Ureter (tissue), 1 donor: ENCODE results near the gene RIPK1. TPM values are rescaled to one million over a fixed set of nuclear protein-coding genes. Genes with fewer than 3 reads are reported as not detected.
"Not testable (repeated sequence)": the region's sequence is repeated elsewhere in the genome, so short reads cannot be mapped to it uniquely, and the experiment has no call there.

Experiments
- DNase-seq: peaks from one replicate; pipeline ENCODE4 v3.0.0-alpha.2; 2020; ENCODE audit warnings: low spot score
- total RNA-seq: library from RNA; stranded (reverse); gene quantifications from one replicate; pipeline ENCODE4 v1.2.4, GENCODE V29; 2023
- donor health status: DM: yes; HTN: yes; CAD: no.

Gene RIPK1
- total RNA-seq, 1 donor from 2014 or later: 28.4 TPM

DNA sequence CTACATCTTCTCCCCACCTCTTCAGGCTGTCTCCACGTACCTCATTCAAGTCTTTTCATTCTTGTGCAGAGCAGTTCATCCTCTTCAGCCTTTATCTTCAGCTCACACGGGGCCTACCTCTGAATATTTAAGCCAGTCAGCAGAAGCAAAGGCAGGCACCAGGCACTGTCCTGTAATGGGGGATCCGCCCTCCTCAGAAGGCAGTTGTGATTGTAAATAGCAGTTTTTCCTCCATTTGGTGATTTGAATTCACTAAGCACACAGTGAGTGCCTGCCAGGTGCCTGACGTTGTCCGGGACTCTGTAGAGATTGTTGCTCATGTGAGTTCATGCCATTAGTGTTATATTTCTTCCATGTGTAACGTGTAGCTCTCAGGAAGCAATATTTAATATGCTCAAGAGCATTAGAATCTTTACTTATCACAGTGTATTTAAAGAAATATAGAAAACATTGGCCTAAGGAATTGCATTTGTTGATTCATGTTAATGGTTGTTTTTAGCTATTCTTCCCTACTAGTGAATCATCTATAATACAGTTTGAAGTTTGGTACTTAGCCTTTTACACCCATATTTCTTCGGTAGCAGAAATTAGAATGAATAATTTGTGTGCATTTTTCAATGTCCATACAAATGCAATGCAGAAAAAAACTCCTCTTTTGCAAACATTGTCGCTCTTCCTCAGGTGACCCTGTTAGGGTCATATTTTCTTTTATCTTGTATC lies 68.2 kb downstream of the RIPK1 start:
- DNase-seq: no peak

- DNase-seq: no peak
These were observed 68.9 kb downstream of the RIPK1 start for GRCh38 chr6:3137057-3137777.

- not testable (repeated sequence) for DNase-seq
These were observed 69.6 kb downstream of the RIPK1 start for GRCh38 chr6:3137873-3138272.

DNA sequence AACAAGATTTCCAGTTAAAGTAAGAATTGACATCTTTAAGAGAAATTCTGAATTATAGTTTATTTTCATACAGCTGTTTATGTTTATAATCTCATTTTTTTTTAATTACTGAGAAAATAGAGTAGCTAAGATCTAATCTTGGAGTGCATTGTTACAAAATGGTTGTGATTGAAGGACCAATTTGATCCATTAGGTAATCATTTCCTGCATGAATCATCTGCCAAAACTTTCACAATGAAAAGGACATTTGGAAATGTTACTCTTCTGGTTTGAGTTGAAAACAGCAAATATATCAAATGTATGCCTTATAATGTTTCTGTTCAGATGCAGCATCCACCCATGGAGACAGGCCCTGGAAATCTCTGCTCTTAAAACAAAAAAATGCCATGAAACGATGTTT lies 70.0 kb downstream of the RIPK1 start:
- no peak for DNase-seq

DNA sequence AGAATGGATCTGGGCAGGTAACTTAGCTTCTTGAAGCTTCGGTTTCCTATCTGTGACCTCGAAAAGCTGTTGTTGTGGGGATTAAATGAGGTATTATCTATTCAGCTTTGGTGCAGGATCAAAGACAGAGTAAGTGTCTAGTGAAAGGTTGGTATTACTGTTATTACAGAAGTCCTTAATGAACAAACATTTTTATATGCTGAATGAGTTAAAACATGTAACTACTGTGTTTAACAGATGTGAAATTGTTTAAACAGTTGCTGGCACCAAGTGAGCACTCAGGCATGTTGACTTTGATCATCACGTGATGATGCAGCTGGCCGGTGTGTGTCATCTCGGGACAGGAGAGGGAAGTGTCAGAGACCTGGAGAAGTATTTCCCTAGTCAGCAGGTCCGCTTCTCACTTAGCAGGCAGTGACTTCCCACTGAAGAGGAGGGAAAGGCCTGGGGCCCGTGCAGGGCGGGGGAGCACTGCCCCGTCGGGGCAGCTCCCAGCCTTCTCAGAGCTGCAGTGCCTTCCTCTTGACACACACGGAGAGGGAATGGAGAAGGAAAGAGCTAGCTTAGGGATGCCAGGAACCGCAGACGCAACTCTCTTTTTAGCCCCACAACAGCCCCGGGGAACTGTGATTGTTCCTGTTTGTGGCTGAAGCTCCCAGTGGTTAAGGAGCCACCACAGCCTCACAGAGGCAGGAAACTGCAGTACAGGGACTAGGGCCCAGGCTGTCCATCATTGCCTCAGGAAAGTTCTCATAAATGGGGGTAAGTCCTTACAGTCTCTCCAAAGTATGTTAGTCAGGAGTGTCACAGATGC lies 71.0 kb downstream of the RIPK1 start:
- DNase-seq: peak; percentile 72

GRCh38 chr6:3140201-3140600 lies 71.9 kb downstream of the RIPK1 start:
- no peak for DNase-seq

DNA sequence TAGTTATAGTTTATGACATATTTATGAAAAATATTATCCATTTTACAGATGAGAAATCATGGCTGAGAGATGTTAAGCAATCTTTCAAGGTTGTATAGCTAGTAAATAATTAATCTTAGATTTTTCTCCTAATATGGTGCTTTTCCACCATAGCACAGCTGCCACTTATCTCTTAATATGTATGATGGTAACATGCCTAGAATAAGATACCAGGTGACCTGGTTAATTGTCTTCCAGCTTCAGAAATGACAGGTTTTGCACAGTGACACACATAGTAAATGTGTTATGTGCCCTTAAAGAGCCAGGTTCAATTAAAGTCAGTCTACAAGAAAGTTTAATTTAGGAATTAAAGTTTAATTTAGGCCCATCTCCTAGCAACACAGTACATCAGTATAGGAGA lies 74.2 kb downstream of the RIPK1 start:
- no peak for DNase-seq

DNA sequence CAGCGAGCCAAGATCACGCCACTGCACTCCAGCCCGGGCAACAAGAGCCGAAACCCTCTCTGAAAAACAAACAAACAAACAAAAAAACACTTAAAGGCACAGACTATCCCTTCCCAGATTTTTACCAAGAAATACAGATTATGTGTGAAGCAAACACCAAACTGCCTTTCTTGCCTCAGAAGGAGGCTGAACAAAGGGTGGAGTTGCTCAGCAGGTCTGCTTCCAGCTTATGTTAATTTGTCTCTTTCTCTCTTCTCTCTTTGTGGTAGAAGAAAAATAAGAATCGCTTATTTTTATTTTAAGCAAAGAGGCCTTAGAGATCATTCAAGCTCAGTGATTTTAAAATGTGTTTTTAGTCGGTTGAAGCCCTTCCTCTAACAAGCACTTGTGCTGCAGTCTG lies 74.9 kb downstream of the RIPK1 start:
- no peak for DNase-seq

DNA sequence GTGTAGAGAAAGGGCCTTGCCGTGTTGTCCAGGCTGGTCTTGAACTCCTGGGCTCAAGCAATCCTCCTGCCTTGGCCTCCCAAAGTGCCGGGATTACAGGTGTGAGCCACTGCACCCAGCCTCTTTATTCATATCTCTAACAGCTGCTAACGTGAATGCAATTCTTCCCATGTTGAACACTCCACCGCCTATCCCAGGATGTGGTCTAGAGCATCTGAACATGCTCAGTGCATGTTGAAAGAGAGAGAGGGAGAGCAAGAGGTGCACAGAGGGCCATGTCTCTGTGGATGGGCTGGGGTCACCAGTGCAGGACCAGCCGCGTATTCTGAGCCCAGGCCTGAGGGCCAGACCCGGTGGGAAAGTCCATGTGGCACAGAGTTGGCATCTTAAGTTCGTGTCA lies 76.3 kb downstream of the RIPK1 start:
- DNase-seq: no peak

DNA sequence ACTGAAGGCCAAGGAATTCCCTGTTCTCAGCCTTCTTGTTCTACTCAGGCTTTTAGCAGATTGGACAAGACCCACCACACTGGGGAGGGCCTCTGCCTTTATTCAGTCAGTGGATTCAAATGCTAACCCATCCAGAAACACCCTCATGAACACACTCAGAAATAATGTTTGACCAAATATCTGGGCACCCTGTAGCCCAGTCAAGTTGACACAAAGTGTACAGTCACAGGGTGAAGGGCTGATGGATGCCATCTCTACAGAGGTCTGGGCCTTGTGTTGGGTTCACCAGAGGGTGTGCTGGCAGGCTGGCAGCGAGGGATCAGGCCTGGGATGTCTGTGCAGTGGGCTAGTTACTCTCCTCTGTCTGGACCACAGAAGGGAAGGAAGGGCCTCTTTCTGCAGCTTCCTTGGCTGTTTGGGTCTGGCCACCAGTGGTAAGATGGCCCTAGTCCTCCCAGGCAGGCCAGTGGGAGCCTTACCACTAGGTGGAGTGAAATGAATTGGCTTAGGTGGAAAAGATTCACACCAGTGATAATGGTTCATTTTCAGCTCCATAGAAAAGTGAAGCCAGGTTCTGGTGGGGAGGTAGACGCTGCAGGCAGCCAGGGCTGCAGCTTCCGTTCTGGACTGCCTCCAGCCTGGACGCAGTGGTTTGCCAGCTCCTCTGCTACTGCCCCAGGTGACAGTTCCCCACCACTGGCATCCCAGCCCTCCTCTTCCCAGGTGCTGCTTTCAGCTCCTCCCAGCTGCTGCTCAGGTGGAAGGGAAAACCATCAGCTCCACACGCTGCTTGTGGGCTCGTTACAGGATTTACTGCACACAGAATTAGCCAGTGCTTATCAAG lies 79.8 kb downstream of the RIPK1 start:
- no peak for DNase-seq

DNA sequence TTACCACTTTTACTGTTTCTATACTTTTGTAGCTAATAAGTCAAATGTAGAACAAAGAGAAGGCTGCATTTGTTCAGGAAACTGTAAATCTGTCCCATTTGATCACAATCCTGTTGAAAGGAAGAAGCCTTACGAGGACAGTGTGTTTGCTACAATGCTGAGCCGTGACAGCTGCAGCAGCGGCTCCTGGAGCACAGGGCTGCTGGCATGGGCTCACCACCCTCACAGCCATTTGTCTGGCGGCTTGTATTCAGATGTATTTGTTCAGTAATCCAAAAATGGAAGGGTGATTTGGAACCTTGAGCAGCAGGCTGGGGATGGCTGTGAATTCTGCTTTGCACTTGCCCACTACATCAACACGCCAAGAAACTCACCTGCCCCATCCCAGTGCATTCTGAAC lies 83.4 kb downstream of the RIPK1 start:
- DNase-seq: no peak

DNA sequence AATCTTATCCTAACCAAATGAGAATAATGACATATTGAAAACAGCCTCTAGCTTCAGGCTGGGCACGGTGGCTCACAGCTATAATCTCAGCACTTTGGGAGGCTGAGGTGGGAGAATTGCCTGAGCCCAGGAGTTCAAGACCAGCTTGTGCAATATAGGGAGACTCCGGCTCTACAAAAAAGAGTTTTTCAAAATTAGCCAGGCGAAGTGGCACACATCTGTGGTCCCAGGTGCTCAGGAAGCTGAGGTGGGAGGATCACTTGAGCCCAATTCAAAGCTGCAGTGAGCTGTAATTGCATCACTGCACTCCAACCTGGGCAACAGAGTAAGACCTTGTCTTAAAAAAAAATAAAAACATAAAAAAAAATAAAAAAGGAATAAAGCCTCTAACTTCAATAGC lies 84.4 kb downstream of the RIPK1 start:
- DNase-seq: no peak

DNA sequence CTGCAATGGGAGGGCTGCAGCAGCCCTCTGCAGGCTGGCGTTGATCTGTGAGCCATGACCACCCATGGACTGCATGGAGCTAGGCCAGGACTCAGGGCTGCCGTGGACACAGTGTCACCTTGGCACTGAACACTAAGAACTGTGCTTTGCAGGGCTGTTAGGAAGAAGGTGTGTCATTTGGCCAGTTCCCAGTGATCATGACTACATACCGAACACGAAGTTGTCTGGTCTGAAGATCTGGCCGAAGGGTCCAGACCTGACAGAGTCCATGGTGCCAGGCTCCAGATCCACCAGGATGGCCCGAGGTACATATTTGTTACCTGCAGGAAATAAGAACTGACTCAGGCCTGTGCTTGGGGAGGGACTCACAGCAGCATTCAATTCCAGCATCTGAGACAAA lies 87.1 kb downstream of the RIPK1 start:
- DNase-seq: not testable (repeated sequence)

DNA sequence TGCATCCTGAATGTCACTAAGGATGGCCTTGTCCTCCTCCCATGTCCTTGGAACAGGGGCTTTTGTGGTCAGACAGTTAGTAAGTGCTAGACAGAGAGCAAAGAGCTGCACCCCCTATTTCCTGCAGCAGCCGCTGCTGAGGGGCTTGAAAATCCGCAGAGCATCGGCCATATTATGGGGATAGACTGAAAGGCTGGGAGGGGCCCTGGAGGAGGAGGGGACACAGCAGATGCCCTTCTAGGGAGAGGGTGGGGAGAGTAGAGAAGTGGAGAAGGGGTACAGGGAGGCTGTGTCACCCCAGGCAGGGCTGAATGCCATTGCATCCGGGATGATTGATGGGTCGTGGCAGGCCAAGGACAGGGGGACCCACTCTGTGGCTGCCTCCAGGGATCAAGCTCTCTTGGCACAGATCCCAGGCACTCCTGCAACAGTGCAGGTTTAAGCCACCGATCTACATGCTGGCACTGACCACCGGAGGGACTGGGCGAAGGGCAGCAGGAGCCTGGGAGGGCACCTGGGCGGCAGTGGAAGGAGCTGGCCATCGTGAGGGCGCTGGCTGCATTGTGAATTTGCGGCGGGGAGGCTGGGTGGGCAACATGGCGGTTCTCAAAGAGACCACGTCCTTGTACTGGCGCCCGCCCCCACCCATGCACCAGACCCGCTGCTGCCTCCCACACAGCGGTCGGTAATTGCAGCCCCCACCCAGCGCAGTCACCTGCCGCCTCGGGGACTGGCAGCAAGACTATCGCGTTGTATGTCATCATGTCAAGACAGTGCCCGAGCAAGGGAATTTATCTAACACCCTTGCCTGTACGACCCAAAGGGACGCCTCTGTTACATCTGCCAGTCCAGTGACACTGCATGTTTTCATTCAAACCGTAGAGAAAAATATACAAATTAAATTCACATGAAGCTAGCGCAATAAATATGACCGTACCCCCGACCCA lies 88.2 kb downstream of the RIPK1 start:
- peak; percentile 60 for DNase-seq

- peak; percentile 86 for DNase-seq
These were observed 89.0 kb downstream of the RIPK1 start, which contains the start of gene TUBB2A for GRCh38 chr6:3157131-3157933. Gene TUBB2A (minus strand): TSS chr6:3157544. CDS start chr6:3157463, 81 bp downstream.

- DNase-seq: peak; percentile 71
These were observed 91.8 kb downstream of the RIPK1 start for GRCh38 chr6:3159805-3160781.

- DNase-seq: no peak
These were observed 93.8 kb downstream of the RIPK1 start for GRCh38 chr6:3162067-3162497.

DNA sequence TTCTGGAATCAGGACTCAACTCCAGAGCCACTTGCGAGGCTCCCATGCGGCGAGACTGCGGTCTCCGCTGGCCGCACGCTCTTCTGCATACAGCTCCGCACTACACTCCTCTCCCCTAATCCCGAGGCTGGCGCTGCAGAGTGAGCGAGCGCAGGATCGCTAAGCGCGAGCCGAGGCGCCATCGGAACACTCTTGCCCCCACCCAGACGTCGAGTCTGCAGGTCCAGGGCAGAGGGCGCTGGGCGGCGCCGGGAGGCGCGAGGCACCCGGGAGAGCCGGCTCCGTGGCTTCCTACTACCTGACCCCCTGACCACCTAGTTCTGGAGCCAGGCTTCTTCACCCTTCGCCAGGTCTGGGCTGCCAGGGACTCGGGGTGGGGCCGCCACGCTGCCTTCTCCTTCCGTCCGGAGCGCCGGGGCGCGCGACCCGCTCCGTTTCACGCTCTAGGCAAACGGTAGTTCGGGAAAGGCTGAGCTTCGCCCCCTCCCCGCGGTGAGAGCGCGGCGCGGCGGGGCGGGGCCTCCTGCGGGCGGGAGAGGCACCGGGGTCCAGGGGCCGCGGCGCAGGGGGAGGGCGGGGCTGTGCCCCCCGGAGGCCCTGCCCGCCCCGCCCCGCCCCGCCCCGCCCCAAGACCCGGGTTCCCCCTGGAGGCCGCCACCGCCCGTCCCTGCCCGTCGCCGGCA lies 94.4 kb downstream of the RIPK1 start:
- peak; percentile 76 for DNase-seq
